HepG2 (cell line): ENCODE data around the gene SIX5. TPM values are rescaled to one million over a fixed set of nuclear protein-coding genes. Genes with fewer than 3 reads are reported as not detected.

Experiments
- ATAC-seq: fragments of 200-7000 bp; cut with Tn5 transposase; 3 replicates; pipeline ENCODE4 v1.9.1; 2020; ENCODE audit warnings: mild to moderate bottlenecking, moderate library complexity
- BruUV-seq: library from RNA; stranded (reverse); fragments of 400-500 nt; replicated peaks from 2 replicates; lab custom pipeline; 2021; lab: Mats Ljungman, UMichigan
- CTCF ChIA-PET: fragments of 300-600 bp; formaldehyde crosslinking; extraction: SDS; loops from one replicate; lab custom pipeline; 2021; ENCODE audit warnings: low total read pairs, inconsistent platforms, low intra/inter-chr PET ratio; lab: Yijun Ruan, JAX
- POLR2A ChIA-PET: fragments of 350-600 bp; sonication (Branson Sonifier 250); formaldehyde crosslinking; loops from one replicate; lab custom pipeline; 2020; ENCODE audit warnings: antibody characterized with exemption, inconsistent platforms; lab: Yijun Ruan, JAX
- DNase-seq: peaks from one replicate; pipeline ENCODE4 v3.0.0-alpha.2; 2015; ENCODE audit warnings: low spot score
- FAIRE-seq: peaks from 3 replicates; lab custom pipeline; 2011; peaks lifted over from hg19 to GRCh38; lab: Jason Lieb, UNC
- H2AFZ ChIP-seq: one replicate; pipeline ENCODE4 v1.6.1; 2011; ENCODE audit warnings: low read length, inconsistent platforms
- H3K27ac ChIP-seq: fragments of 300-600 bp; 3 replicates; pipeline ENCODE4 v1.8.0; 2011; ENCODE audit warnings: mixed run types, mild to moderate bottlenecking, mixed read lengths, low read length, inconsistent platforms; ENCODE audit not compliant: insufficient read depth; ENCODE audit errors: extremely low read length
- H3K27me3 ChIP-seq, 2 experiments: fragments of 200-600 bp in 1 of 2; 2 replicates in 1 of 2; 3 replicates in 1 of 2; pipeline versions ENCODE4 v1.6.0 to v1.8.0; 2011; ENCODE audit warnings: low read length in 2 of 2, mild to moderate bottlenecking in 2 of 2, moderate library complexity in 2 of 2, inconsistent platforms in 1 of 2; ENCODE audit not compliant: insufficient read depth in 2 of 2, control insufficient read depth in 1 of 2
- H3K36me3 ChIP-seq, 2 experiments: fragments of 200-600 bp in 1 of 2; replicated peaks in 1 of 2; 2 replicates in 1 of 2; 3 replicates in 1 of 2; pipeline versions ENCODE4 v1.5.1 to v1.8.0; 2011; ENCODE audit warnings: low read length in 2 of 2, inconsistent platforms in 1 of 2; ENCODE audit not compliant: insufficient read depth in 2 of 2, control insufficient read depth in 1 of 2
- H3K4me1 ChIP-seq: 2 replicates; pipeline ENCODE4 v1.5.1; 2012; ENCODE audit warnings: low read length, inconsistent platforms; ENCODE audit not compliant: insufficient read depth
- H3K4me2 ChIP-seq: 2 replicates; pipeline ENCODE4 v1.6.0; 2011; ENCODE audit warnings: low read depth, low read length, inconsistent platforms
- H3K4me3 ChIP-seq, 3 experiments: fragments of 200-600 bp in 1 of 3; sonication (generic), shearing (Covaris generic) in 1 of 3; replicated peaks in 1 of 3; 2 replicates each; pipeline ENCODE4 v1.5.1; 2011 to 2016; ENCODE audit warnings: low read length in 3 of 3, inconsistent platforms in 2 of 3, low read depth in 2 of 3, mild to moderate bottlenecking in 2 of 3, control low read depth in 1 of 3, mixed read lengths in 1 of 3; ENCODE audit not compliant: insufficient read depth in 1 of 3
- H3K79me2 ChIP-seq: one replicate; pipeline ENCODE4 v1.6.1; 2011; ENCODE audit warnings: low read length, inconsistent platforms; ENCODE audit not compliant: insufficient read depth
- H3K9ac ChIP-seq: 2 replicates; pipeline ENCODE4 v1.6.0; 2011; ENCODE audit warnings: mild to moderate bottlenecking, low read depth, low read length, inconsistent platforms; ENCODE audit not compliant: insufficient read depth
- H3K9me3 ChIP-seq: 2 replicates; pipeline ENCODE4 v1.5.1; 2012; ENCODE audit warnings: mild to moderate bottlenecking, low read length
- H4K20me1 ChIP-seq: 2 replicates; pipeline ENCODE4 v1.6.0; 2011; ENCODE audit warnings: inconsistent platforms, mild to moderate bottlenecking, low read length, moderate library complexity; ENCODE audit not compliant: insufficient read depth
- CBFB ChIP-seq: sonication (generic); formaldehyde crosslinking; IDR thresholded peaks from 2 replicates; pipeline ENCODE4 v1.4.0; 2020; ENCODE audit warnings: missing genetic modification reagents
- FOXM1 ChIP-seq: sonication (generic); formaldehyde crosslinking; IDR thresholded peaks from 2 replicates; pipeline ENCODE4 v1.5.0; 2020; ENCODE audit warnings: missing genetic modification reagents
- HDAC1 ChIP-seq: sonication (generic); formaldehyde crosslinking; IDR thresholded peaks from 2 replicates; pipeline ENCODE4 v1.5.1; 2020; ENCODE audit warnings: mild to moderate bottlenecking, missing genetic modification reagents
- KDM3A ChIP-seq: IDR thresholded peaks from 2 replicates; pipeline ENCODE4 v1.6.1; 2018; ENCODE audit warnings: low read depth, missing compliant biosample characterization
- LCORL ChIP-seq, 2 experiments: fragments of 450-650 bp in 1 of 2; sonication (generic) in 1 of 2; formaldehyde crosslinking in 1 of 2; IDR thresholded peaks; 2 replicates each; pipeline versions ENCODE4 v1.5.0 to v1.6.1; 2017 to 2020; ENCODE audit warnings: antibody characterized with exemption in 1 of 2, missing genetic modification reagents in 1 of 2
- MZF1 ChIP-seq: sonication (generic); formaldehyde crosslinking; IDR thresholded peaks from 2 replicates; pipeline ENCODE4 v1.8.1; 2023; ENCODE audit warnings: mild to moderate bottlenecking, missing genetic modification reagents, borderline replicate concordance
- PHF8 ChIP-seq: sonication (generic); formaldehyde crosslinking; IDR thresholded peaks from 2 replicates; pipeline ENCODE4 v1.5.0; 2020; ENCODE audit warnings: missing genetic modification reagents
- SMAD1 ChIP-seq: sonication (generic); formaldehyde crosslinking; IDR thresholded peaks from 2 replicates; pipeline ENCODE4 v1.4.0; 2020; ENCODE audit warnings: missing genetic modification reagents, low read depth, mild to moderate bottlenecking, borderline replicate concordance
- ZNF747 ChIP-seq: sonication (generic); formaldehyde crosslinking; IDR thresholded peaks from 2 replicates; pipeline ENCODE4 v1.8.1; 2023; ENCODE audit warnings: missing genetic modification reagents, mild to moderate bottlenecking, borderline replicate concordance
- WGBS: methylation state at CpG from one replicate; pipeline ENCODE4 v1.1.6; 2017; ENCODE audit warnings: low lambda C conversion rate; 5-methylcytosine and 5-hydroxymethylcytosine counted together
- in situ Hi-C: cut with HindIII; loops from 2 replicates; pipeline ENCODE4 v1.10.0; 2017; ENCODE audit warnings: low pct_unique_long_range_greater_than_20kb; ENCODE audit not compliant: extremely low pct_ligation_motif_present
- intact Hi-C: fragments of 100-400 bp; cut with micrococcal nuclease; formaldehyde crosslinking; loops from one replicate; pipeline ENCODE4 v1.10.0; 2022; ENCODE audit not compliant: unreplicated experiment
- polyA plus RNA-seq, 8 experiments: library from polyadenylated mRNA; depleted of rRNA in 3 of 8; stranded (reverse) in 7 of 8; unstranded in 1 of 8; fragments of >200 nt; fragmentation: Illumina TruSeq in 4 of 8; extraction: Trizol in 4 of 8; gene quantifications; 2 replicates each; pipeline versions ENCODE4 v1.2.1 to v1.2.3, GENCODE V29; 2011 to 2016; ENCODE audit warnings: low read depth in 4 of 8, missing spikeins in 1 of 8, mixed read lengths in 1 of 8; ENCODE audit not compliant: insufficient read depth in 1 of 8
- total RNA-seq, 5 experiments: library from RNA; depleted of rRNA; stranded (reverse); fragments of >200 nt; fragmentation: Illumina TruSeq; extraction: Trizol; gene quantifications; 2 replicates each; pipeline ENCODE4 v1.2.3, GENCODE V29; 2016; ENCODE audit warnings: low read depth in 1 of 5
- TF ChIP-seq, protein P1 (sequence below): sonication (generic); formaldehyde crosslinking; IDR thresholded peaks from 2 replicates; pipeline ENCODE4 v1.5.0; 2020; ENCODE audit warnings: missing genetic modification reagents
- TF ChIP-seq, protein P2 (sequence below): sonication (generic); formaldehyde crosslinking; IDR thresholded peaks from 2 replicates; pipeline ENCODE4 v1.4.0; 2020; ENCODE audit warnings: low read depth, mild to moderate bottlenecking, missing genetic modification reagents
- TF ChIP-seq, protein P3 (sequence below): sonication (generic); formaldehyde crosslinking; IDR thresholded peaks from 2 replicates; pipeline ENCODE4 v1.8.0; 2022; ENCODE audit warnings: mild to moderate bottlenecking, missing genetic modification reagents, moderate library complexity
- TF ChIP-seq, protein P4 (sequence below): sonication (generic); formaldehyde crosslinking; IDR thresholded peaks from 2 replicates; pipeline ENCODE4 v1.4.0; 2020; ENCODE audit warnings: missing genetic modification reagents, borderline replicate concordance
- TF ChIP-seq, protein P5 (sequence below): sonication (generic); formaldehyde crosslinking; IDR thresholded peaks from 2 replicates; pipeline ENCODE4 v1.4.0; 2020; ENCODE audit warnings: mild to moderate bottlenecking, missing genetic modification reagents

SIX5 gene
- total and polyA plus RNA-seq, 2 of the 13 experiments (the other 11 are each of a cell fraction or from before 2014, with no cell fraction given), result 7.7 to 10.5 TPM

DNA sequence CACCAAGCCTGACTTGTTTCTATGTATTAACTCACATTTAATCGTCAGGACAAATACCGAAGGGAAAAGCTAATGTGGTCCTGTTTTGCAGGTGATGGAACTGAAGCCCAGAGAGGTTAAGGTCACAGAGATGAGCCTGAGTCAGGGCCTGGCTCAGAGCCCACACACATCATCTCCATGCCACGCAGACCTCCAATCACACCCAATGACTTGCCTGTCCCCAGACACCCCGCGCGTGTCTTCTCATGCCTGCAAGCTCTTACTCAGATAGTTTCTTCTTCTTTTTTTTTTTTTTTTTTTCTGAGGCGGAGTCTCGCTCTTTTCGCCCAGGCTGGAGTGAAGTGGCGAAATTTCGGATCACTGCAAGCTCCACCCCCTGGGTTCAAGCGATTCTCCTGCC is 16.4 kb downstream of the SIX5 start:
- Histone ChIP-seq H3K79me2 (no peaks in the 10 kb centered on the region), H3K9me3 (no peaks in the 10 kb centered on the region), H2AFZ (no peak overlapping the region), H3K9ac (no peak overlapping the region), H3K27ac (no peak overlapping the region), H3K4me3 (no peak overlapping the region), H3K4me2 (no peak overlapping the region), H3K36me3 (no peaks in the 10 kb centered on the region), H3K27me3 (peaks cover 0 to 26% of the 10 kb centered on the region in 2 experiments; a peak in 2 of 5 replicates), H4K20me1 (no peaks in the 10 kb centered on the region), H3K4me1 (peaks cover 11% of the 10 kb centered on the region)
- in situ Hi-C loops (no loop called here), intact Hi-C loops (no loop called here)
- ATAC-seq (no peak), FAIRE-seq (no peak), DNase-seq (no peak)
- POLR2A ChIA-PET, result interaction anchor here (1.5 kb wide), 1 partner anchor 17 kb away, joined by 8 read pairs; the partner anchor contains the start of gene SIX5
- CTCF ChIA-PET, result no interaction called here
- BruUV-seq, result no TSS peak
- WGBS, result 76% methylated on average over 12 of the region's 12 CpGs
- TF ChIP-seq MZF1, result no peak
- TF ChIP-seq PHF8 (CRISPR knock-in tag), result no peak
- TF ChIP-seq, protein P1, sequence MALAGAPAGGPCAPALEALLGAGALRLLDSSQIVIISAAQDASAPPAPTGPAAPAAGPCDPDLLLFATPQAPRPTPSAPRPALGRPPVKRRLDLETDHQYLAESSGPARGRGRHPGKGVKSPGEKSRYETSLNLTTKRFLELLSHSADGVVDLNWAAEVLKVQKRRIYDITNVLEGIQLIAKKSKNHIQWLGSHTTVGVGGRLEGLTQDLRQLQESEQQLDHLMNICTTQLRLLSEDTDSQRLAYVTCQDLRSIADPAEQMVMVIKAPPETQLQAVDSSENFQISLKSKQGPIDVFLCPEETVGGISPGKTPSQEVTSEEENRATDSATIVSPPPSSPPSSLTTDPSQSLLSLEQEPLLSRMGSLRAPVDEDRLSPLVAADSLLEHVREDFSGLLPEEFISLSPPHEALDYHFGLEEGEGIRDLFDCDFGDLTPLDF, result no peak
- no peak for TF ChIP-seq HDAC1
- TF ChIP-seq, protein P2, sequence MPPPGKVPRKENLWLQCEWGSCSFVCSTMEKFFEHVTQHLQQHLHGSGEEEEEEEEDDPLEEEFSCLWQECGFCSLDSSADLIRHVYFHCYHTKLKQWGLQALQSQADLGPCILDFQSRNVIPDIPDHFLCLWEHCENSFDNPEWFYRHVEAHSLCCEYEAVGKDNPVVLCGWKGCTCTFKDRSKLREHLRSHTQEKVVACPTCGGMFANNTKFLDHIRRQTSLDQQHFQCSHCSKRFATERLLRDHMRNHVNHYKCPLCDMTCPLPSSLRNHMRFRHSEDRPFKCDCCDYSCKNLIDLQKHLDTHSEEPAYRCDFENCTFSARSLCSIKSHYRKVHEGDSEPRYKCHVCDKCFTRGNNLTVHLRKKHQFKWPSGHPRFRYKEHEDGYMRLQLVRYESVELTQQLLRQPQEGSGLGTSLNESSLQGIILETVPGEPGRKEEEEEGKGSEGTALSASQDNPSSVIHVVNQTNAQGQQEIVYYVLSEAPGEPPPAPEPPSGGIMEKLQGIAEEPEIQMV (CRISPR knock-in tag), result no peak
- TF ChIP-seq, protein P3, sequence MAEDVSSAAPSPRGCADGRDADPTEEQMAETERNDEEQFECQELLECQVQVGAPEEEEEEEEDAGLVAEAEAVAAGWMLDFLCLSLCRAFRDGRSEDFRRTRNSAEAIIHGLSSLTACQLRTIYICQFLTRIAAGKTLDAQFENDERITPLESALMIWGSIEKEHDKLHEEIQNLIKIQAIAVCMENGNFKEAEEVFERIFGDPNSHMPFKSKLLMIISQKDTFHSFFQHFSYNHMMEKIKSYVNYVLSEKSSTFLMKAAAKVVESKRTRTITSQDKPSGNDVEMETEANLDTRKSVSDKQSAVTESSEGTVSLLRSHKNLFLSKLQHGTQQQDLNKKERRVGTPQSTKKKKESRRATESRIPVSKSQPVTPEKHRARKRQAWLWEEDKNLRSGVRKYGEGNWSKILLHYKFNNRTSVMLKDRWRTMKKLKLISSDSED, result no peak
- TF ChIP-seq CBFB (CRISPR knock-in tag), result no peak
- TF ChIP-seq ZNF747, result no peak
- TF ChIP-seq FOXM1, result no peak
- no peak for TF ChIP-seq SMAD1 (CRISPR knock-in tag)
- TF ChIP-seq KDM3A, result no peak
- no peak for TF ChIP-seq LCORL (IDR thresholded peaks at IDR 0.05)
- no peak for TF ChIP-seq LCORL (CRISPR knock-in tag; IDR thresholded peaks at IDR 0.05)
- TF ChIP-seq, protein P4, sequence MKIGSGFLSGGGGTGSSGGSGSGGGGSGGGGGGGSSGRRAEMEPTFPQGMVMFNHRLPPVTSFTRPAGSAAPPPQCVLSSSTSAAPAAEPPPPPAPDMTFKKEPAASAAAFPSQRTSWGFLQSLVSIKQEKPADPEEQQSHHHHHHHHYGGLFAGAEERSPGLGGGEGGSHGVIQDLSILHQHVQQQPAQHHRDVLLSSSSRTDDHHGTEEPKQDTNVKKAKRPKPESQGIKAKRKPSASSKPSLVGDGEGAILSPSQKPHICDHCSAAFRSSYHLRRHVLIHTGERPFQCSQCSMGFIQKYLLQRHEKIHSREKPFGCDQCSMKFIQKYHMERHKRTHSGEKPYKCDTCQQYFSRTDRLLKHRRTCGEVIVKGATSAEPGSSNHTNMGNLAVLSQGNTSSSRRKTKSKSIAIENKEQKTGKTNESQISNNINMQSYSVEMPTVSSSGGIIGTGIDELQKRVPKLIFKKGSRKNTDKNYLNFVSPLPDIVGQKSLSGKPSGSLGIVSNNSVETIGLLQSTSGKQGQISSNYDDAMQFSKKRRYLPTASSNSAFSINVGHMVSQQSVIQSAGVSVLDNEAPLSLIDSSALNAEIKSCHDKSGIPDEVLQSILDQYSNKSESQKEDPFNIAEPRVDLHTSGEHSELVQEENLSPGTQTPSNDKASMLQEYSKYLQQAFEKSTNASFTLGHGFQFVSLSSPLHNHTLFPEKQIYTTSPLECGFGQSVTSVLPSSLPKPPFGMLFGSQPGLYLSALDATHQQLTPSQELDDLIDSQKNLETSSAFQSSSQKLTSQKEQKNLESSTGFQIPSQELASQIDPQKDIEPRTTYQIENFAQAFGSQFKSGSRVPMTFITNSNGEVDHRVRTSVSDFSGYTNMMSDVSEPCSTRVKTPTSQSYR (CRISPR knock-in tag), result no peak
- TF ChIP-seq, protein P5, sequence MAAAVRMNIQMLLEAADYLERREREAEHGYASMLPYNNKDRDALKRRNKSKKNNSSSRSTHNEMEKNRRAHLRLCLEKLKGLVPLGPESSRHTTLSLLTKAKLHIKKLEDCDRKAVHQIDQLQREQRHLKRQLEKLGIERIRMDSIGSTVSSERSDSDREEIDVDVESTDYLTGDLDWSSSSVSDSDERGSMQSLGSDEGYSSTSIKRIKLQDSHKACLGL, result no peak
